ENCODE measurements around the gene KCNJ16.
"Not testable (repeated sequence)": the region's sequence is repeated elsewhere in the genome, so short reads cannot be mapped to it uniquely, and the experiment has no call there.

KCNJ16 gene

DNA sequence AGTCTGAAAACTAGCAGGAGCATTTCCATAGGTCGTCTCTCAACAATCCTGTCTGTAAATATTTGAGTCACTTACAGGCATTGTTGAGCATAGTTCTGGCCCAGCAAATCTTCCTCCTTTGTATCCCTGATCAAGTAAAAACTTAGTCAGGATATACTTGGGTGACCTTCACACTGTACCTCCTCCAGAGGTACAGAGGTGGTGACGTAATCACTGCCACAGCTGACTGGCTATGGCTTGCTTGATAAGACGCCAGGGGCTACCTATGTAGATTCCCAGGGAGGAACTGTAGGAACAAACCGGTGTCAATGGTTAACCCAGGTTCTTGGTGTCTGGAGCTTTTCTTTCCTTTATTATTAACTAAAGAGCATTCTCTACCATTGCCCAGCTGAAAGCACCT lies at the start of gene KCNJ16:
Gene KCNJ16, plus strand, starts transcription at position 270 of the 400 bp plus-strand sequence. CDS start 56,863 bp downstream, outside the sequence.
- no peak for DNase-seq

GRCh38 chr17:70028397-70028796 lies 46.6 kb upstream of the KCNJ16 start:
- DNase-seq: no peak

- no peak for DNase-seq
These were observed 45.9 kb upstream of the KCNJ16 start for GRCh38 chr17:70028978-70029767.

- DNase-seq: no peak
These were observed 44.7 kb upstream of the KCNJ16 start for GRCh38 chr17:70030371-70030770.

GRCh38 chr17:70031341-70031740 lies 43.7 kb upstream of the KCNJ16 start:
- no peak for DNase-seq

DNA sequence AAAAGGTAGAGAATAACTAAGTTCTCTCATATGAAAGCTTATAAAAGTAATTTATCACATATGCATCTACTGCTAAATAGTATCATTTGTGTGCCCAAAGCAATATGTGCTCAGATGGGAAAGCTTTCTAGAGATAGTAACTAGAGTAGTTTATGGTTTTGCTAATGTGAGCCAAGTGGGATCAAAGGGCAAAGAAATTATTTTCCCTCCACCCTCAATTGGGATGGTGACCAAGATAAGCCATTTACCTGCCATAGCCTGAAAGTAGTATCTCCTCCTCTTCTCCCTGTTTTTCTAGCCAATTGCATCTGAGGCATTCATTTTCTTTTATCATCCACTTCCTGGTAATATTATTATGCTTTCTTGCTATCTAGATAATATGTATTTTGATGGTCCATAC lies 41.9 kb upstream of the KCNJ16 start:
- DNase-seq: no peak

GRCh38 chr17:70034158-70034557 lies 40.9 kb upstream of the KCNJ16 start:
- DNase-seq: no peak

DNA sequence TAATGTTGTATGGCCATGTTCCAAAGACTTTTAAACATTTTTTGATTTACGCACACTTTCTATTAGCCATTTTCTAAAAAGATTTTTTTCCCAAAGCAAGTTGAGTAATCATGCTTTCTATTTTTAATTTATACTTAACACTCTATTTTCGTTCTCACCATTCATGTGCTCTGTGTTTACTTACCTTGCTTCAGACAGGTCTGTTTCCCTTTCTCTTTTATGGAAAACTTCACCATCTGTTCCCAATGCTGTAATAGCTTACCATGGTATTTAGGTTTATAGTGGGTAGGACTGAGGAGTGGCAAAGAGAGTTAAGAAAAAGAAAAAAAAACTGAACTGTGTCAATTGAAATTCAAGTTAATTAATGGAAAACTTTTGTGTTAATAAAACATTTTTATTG lies 37.5 kb upstream of the KCNJ16 start:
- no peak for DNase-seq

DNA sequence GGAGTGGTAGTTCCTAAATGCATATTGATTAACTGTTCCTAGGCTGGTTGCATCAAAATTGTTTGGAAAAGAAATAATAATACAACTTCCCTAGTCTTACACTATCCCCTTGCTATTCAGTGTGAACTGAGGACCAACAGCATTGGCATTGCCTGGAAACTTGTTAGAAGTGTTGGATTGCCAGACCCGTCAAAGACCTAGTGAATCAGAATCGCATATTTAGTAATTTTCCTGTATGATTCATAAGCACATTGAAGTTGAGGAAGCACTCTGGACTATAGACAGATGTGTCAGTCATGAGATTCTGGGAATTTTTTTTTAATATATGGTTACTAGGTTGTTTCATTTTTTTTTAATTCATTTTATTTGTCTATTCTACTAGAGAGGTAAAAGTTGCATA lies 34.7 kb upstream of the KCNJ16 start:
- DNase-seq: no peak

GRCh38 chr17:70041061-70041460 lies 34.0 kb upstream of the KCNJ16 start:
- no peak for DNase-seq

GRCh38 chr17:70041540-70041939 lies 33.5 kb upstream of the KCNJ16 start:
- no peak for DNase-seq

DNA sequence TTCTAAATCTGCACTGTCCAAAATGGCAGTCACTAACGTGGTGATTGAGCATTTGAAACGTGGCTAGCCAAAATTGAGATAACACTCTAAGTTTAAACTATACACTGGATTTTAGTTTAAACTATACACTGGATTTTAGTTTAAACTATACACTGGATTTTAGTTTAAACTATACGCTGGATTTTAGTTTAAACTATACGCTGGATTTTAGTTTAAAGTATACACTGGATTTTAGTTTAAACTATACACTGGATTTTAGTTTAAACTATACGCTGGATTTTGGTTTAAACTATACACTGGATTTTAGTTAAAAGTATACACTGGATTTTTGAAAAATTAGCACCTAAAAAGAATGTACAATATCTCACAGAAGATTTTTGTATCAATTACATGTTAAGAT lies 29.2 kb upstream of the KCNJ16 start:
- not testable (repeated sequence) for DNase-seq

- DNase-seq: no peak
These were observed 27.2 kb upstream of the KCNJ16 start for GRCh38 chr17:70047619-70048419.

DNA sequence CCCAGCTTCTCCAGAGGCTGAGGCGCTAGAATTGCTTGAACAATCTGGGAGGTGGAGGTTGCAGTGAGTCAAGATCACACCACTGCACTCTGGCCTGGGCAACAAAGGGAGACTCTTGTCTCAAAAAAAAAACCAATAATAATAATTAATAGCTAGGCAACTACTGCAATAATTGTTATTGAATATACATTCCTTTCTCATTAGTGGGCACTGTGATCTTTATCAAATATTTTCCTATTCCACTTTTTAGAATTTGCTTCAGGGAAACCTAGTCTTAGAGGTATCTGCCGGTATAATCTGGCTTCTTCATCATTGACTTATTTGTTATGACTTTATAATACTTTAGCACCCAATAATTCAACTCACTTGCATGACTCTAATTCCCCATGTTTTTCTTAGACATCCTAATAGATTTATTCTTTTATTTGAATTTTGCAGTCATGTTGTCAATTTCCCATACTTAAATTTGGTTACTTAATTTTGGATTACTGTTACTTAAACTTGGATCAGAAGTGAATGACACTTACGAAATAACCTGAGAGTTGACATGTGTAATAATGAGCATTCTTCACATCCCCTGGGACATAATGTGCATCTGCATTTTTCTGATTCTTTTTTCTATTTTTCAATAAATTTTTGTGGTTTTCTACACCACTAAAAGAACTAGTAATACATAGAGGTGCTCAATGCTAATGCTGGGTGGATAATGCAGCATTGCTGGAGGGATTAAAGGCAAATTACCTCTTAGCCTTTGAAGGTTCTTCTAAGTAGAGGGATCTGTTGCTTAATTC lies 25.0 kb upstream of the KCNJ16 start:
- DNase-seq: no peak

GRCh38 chr17:70050931-70051330 lies 24.1 kb upstream of the KCNJ16 start:
- DNase-seq: no peak

- DNase-seq: no peak
These were observed 21.5 kb upstream of the KCNJ16 start for GRCh38 chr17:70053241-70054234.

DNA sequence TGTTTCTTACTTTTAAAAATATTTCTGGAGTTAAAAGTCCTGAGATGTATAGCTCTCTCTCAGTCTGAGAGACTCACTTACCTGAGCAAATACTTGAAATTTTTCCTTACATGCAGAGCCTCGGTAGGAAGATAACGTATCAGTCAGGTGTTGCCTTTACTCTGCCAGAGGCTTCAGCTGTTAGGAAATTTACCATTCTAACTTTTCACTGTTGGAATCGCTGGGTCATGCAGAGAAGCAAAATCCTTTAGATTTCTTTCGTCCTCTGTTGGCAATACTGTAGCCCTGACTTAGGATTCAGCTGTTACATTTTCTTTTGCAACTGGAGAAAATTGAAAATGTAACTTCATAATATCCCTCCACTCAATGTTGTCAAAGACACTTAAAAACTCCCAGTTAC lies 20.0 kb upstream of the KCNJ16 start:
- no peak for DNase-seq

GRCh38 chr17:70059071-70059470 lies 16.0 kb upstream of the KCNJ16 start:
- no peak for DNase-seq

- DNase-seq: no peak
These were observed 15.4 kb upstream of the KCNJ16 start for GRCh38 chr17:70059649-70060048.

- no peak for DNase-seq
These were observed 14.6 kb upstream of the KCNJ16 start for GRCh38 chr17:70060415-70060814.

DNA sequence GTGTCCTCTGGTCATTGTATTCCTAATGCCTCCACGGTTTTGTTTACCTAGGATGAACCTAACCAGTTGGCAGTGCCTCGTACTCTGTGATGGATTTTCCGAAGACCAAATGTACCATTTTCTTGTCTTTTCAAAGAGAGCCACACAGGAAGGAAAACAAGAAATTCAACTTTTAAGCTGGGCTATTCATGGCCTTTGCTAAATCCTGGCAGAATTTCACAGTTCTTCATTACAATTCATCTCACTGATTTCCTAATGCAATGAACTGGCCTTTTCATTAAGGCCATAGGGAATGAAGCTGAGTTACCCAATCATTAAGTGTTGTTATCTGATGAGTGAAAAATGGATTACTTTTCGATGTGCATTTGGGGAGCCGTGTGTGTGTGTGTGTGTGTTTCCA lies 7.9 kb upstream of the KCNJ16 start:
- no peak for DNase-seq

All from stimulated activated CD4-positive, alpha-beta T cell treated with anti-CD3 and anti-CD28 coated beads, Interleukin-4, amount 100 ng/mL, for 4 hours (primary cell).